Vagina (tissue), 2 donors: Measurements from ENCODE around the gene SPACA1. TPM values are rescaled to one million over a fixed set of nuclear protein-coding genes. Genes with fewer than 3 reads are reported as not detected.

ENCODE experiments used
- DNase-seq, 2 donors: peaks; one replicate each; pipeline ENCODE4 v3.0.0-alpha.2; 2017; ENCODE audit errors: extremely low spot score in 2 of 2
- H3K27ac ChIP-seq: fragments of 200-600 bp; sonication (generic); one replicate; pipeline ENCODE4 v1.5.1; 2019
- H3K27me3 ChIP-seq: fragments of 200-600 bp; sonication (generic); one replicate; pipeline ENCODE4 v1.5.1; 2019
- H3K36me3 ChIP-seq, 2 donors: fragments of 200-600 bp; sonication (generic); one replicate each; pipeline ENCODE4 v1.5.1; 2017 to 2019
- H3K4me1 ChIP-seq: fragments of 200-600 bp; sonication (generic); one replicate; pipeline ENCODE4 v1.5.1; 2019
- H3K4me3 ChIP-seq, 2 donors: fragments of 200-600 bp; sonication (generic); 1 replicate in 1 of 2; 2 replicates in 1 of 2; pipeline ENCODE4 v1.5.1; 2016 to 2019
- H3K9me3 ChIP-seq: fragments of 200-600 bp; sonication (generic); one replicate; pipeline ENCODE4 v1.5.1; 2019
- CTCF ChIP-seq, 3 experiments: fragments of 450-650 bp in 2 of 3; fragments of 200-600 bp in 1 of 3; sonication (generic) in 1 of 3; IDR thresholded peaks; one replicate each; pipeline ENCODE4 v1.5.1; 2017 to 2019; ENCODE audit warnings: antibody characterized with exemption in 3 of 3, mild to moderate bottlenecking in 2 of 3, moderate library complexity in 2 of 3
- POLR2A ChIP-seq, 2 donors: fragments of 450-650 bp; IDR thresholded peaks; one replicate each; pipeline ENCODE4 v1.6.1; 2017; ENCODE audit warnings: antibody characterized with exemption in 2 of 2, mild to moderate bottlenecking in 2 of 2, moderate library complexity in 2 of 2
- POLR2AphosphoS5 ChIP-seq, 2 donors: sonication (generic); formaldehyde crosslinking; IDR thresholded peaks; one replicate each; pipeline ENCODE4 v1.9.0; 2017; ENCODE audit warnings: antibody characterized with exemption in 2 of 2, mild to moderate bottlenecking in 2 of 2, low read depth in 1 of 2; ENCODE audit not compliant: insufficient read depth in 1 of 2
- intact Hi-C: fragments of 100-400 bp; cut with DNase I; formaldehyde crosslinking; loops from one replicate; pipeline ENCODE4 v1.15.1; 2023
- total RNA-seq: library from RNA; depleted of rRNA; stranded (reverse); fragments of >200 nt; gene quantifications from one replicate; pipeline ENCODE4 v1.2.3, GENCODE V29; 2016

SPACA1 gene
- total RNA-seq, 1 donor from 2014 or later = not detected

- DNase-seq = no peak
- no peak overlapping the region for H3K27ac ChIP-seq
- H3K4me3 ChIP-seq = no peak overlapping the region
- no peaks in the 10 kb centered on the region for H3K36me3 ChIP-seq
- intact Hi-C loops = no loop called here
- H3K27me3 ChIP-seq = no peaks in the 10 kb centered on the region
- no peaks in the 10 kb centered on the region for H3K4me1 ChIP-seq
- H3K9me3 ChIP-seq = peaks cover 12% of the 10 kb centered on the region
- TF ChIP-seq CTCF (IDR thresholded peaks at IDR 0.05) (no peak), POLR2AphosphoS5 (IDR thresholded peaks at IDR 0.05; ENCODE audit: insufficient read depth in 1 of 2, low read depth in 1 of 2) (no peak), POLR2A (IDR thresholded peaks at IDR 0.05) (no peak)
Measured at GRCh38 chr6:88024696-88025095, 22.9 kb upstream of the SPACA1 start.

DNA sequence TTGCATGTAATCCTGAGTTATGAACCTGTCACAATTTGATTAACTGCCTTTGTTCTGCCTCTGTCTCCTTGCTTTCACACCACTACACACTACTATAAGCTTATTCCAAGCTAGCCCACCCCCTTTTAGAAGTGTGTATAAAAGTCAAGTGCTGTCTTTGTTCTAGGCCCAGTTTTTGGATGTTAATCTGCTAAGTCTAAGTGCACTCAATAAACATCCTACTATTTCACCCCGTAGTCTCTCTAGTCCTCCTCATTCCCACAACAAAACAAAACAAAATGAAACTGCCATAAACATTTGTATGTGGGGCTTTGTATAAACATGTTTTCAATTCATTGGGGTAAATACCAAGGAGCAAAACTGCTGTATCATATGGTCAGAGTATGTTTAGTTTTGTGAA lies 16.1 kb upstream of the SPACA1 start:
- no peaks in the 10 kb centered on the region for H3K27me3 ChIP-seq
- intact Hi-C loops = no loop called here
- peaks cover 20% of the 10 kb centered on the region for H3K9me3 ChIP-seq
- no peaks in the 10 kb centered on the region for H3K4me1 ChIP-seq
- no peak for DNase-seq
- H3K36me3 ChIP-seq = no peaks in the 10 kb centered on the region
- no peak for TF ChIP-seq CTCF (IDR thresholded peaks at IDR 0.05)
- no peak for TF ChIP-seq POLR2AphosphoS5 (IDR thresholded peaks at IDR 0.05; ENCODE audit: insufficient read depth in 1 of 2, low read depth in 1 of 2)
- no peak for TF ChIP-seq POLR2A (IDR thresholded peaks at IDR 0.05)
- H3K4me3 ChIP-seq = no peak overlapping the region
- H3K27ac ChIP-seq = no peak overlapping the region

- Histone ChIP-seq H3K36me3 (no peaks in the 10 kb centered on the region), H3K4me1 (no peaks in the 10 kb centered on the region), H3K27ac (no peak overlapping the region), H3K9me3 (no peaks in the 10 kb centered on the region), H3K4me3 (no peak overlapping the region), H3K27me3 (no peaks in the 10 kb centered on the region)
- intact Hi-C loops = no loop called here
- no peak for DNase-seq
- no peak for TF ChIP-seq CTCF (IDR thresholded peaks at IDR 0.05)
- no peak for TF ChIP-seq POLR2AphosphoS5 (IDR thresholded peaks at IDR 0.05; ENCODE audit: insufficient read depth in 1 of 2, low read depth in 1 of 2)
- no peak for TF ChIP-seq POLR2A (IDR thresholded peaks at IDR 0.05)
Measured at GRCh38 chr6:88044530-88044929, 3.1 kb upstream of the SPACA1 start.

GRCh38 chr6:88045521-88046136 lies 2.0 kb upstream of the SPACA1 start:
- Histone ChIP-seq H3K4me3 (no peak overlapping the region), H3K27me3 (no peaks in the 10 kb centered on the region), H3K9me3 (no peaks in the 10 kb centered on the region), H3K4me1 (no peaks in the 10 kb centered on the region), H3K36me3 (no peaks in the 10 kb centered on the region), H3K27ac (no peak overlapping the region)
- TF ChIP-seq POLR2A (IDR thresholded peaks at IDR 0.05) (no peak), POLR2AphosphoS5 (IDR thresholded peaks at IDR 0.05; ENCODE audit: insufficient read depth in 1 of 2, low read depth in 1 of 2) (no peak), CTCF (IDR thresholded peaks at IDR 0.05) (no peak)
- intact Hi-C loops = no loop called here
- DNase-seq = no peak

GRCh38 chr6:88048578-88048977 lies 937 bp downstream of the SPACA1 start:
- no peak for DNase-seq
- Histone ChIP-seq H3K36me3 (no peaks in the 10 kb centered on the region), H3K4me1 (no peaks in the 10 kb centered on the region), H3K4me3 (no peak overlapping the region), H3K27me3 (no peaks in the 10 kb centered on the region), H3K27ac (no peak overlapping the region), H3K9me3 (no peaks in the 10 kb centered on the region)
- intact Hi-C loops = no loop called here
- TF ChIP-seq POLR2AphosphoS5 (IDR thresholded peaks at IDR 0.05; ENCODE audit: insufficient read depth in 1 of 2, low read depth in 1 of 2) (no peak), POLR2A (IDR thresholded peaks at IDR 0.05) (no peak), CTCF (IDR thresholded peaks at IDR 0.05) (no peak)
